Caco-2 (cell line): Measurements from ENCODE around the gene SMYD2. TPM values are rescaled to one million over a fixed set of nuclear protein-coding genes. Genes with fewer than 3 reads are reported as not detected.

Experiments used
- BruUV-seq: library from RNA; stranded (reverse); fragments of 400-500 nt; replicated peaks from 2 replicates; lab custom pipeline; 2021; lab: Mats Ljungman, UMichigan
- CTCF ChIA-PET: fragments of 300-600 bp; sonication (Branson Sonifier 250); formaldehyde crosslinking; loops from one replicate; lab custom pipeline; 2022; ENCODE audit warnings: antibody characterized with exemption; lab: Charles Lee
- POLR2A ChIA-PET: fragments of 300-600 bp; sonication (Branson Sonifier 250); formaldehyde crosslinking; loops from one replicate; lab custom pipeline; 2022; ENCODE audit warnings: antibody characterized with exemption; lab: Charles Lee
- DNase-seq, 2 experiments: peaks; one replicate each; pipeline versions ENCODE4 v3.0.0 to v3.0.0-alpha.2; 2020 to 2022
- H3K27me3 ChIP-seq: replicated peaks from 2 replicates; pipeline ENCODE4 v1.6.0; 2011; ENCODE audit warnings: low read length; ENCODE audit not compliant: control insufficient read depth, insufficient read depth
- H3K36me3 ChIP-seq: 2 replicates; pipeline ENCODE4 v1.5.1; 2011; ENCODE audit warnings: low read length; ENCODE audit not compliant: control insufficient read depth, insufficient read depth
- H3K4me1 ChIP-seq: fragments of 250-450 bp; sonication (Bioruptor Pico); 2 replicates; pipeline ENCODE4 v1.5.1; 2020; ENCODE audit warnings: mild to moderate bottlenecking
- H3K4me3 ChIP-seq: 2 replicates; pipeline ENCODE4 v1.5.1; 2011; ENCODE audit warnings: low read depth, mild to moderate bottlenecking, control low read depth, low read length
- H3K9me3 ChIP-seq: fragments of 250-450 bp; sonication (Bioruptor Pico); 2 replicates; pipeline ENCODE4 v1.5.1; 2020; ENCODE audit warnings: mild to moderate bottlenecking, moderate library complexity
- H3K27ac Mint-ChIP-seq: one replicate; pipeline ENCODE4 v1.8.0; 2022; ENCODE audit warnings: mixed read lengths; ENCODE audit not compliant: unreplicated experiment
- H3K27me3 Mint-ChIP-seq: one replicate; pipeline ENCODE4 v1.8.0; 2022; ENCODE audit warnings: mixed read lengths; ENCODE audit not compliant: insufficient read depth, unreplicated experiment
- H3K36me3 Mint-ChIP-seq: one replicate; pipeline ENCODE4 v1.8.0; 2022; ENCODE audit warnings: mild to moderate bottlenecking, mixed read lengths; ENCODE audit not compliant: insufficient read depth, unreplicated experiment
- H3K4me1 Mint-ChIP-seq: one replicate; pipeline ENCODE4 v1.8.0; 2022; ENCODE audit warnings: low read depth, mixed read lengths; ENCODE audit not compliant: unreplicated experiment
- H3K4me3 Mint-ChIP-seq: one replicate; pipeline ENCODE4 v1.8.0; 2022; ENCODE audit warnings: mild to moderate bottlenecking, moderate library complexity, mixed read lengths; ENCODE audit not compliant: unreplicated experiment
- H3K9me3 Mint-ChIP-seq: one replicate; pipeline ENCODE4 v1.8.0; 2022; ENCODE audit warnings: mixed read lengths; ENCODE audit not compliant: unreplicated experiment
- intact Hi-C: fragments of 100-400 bp; cut with micrococcal nuclease; formaldehyde crosslinking; loops from one replicate; pipeline ENCODE4 v1.10.0; 2022; ENCODE audit not compliant: unreplicated experiment
- total RNA-seq: library from RNA; stranded (reverse); gene quantifications from 2 replicates; pipeline ENCODE4 v1.2.3, GENCODE V29; 2022
- TF ChIP-seq, protein P1 (sequence below), 2 experiments: fragments of 200-600 bp in 1 of 2; IDR thresholded peaks; 1 replicate in 1 of 2; 2 replicates in 1 of 2; pipeline versions ENCODE4 v1.5.1 to v1.8.0; 2011 to 2022; ENCODE audit warnings: antibody characterized with exemption in 1 of 2, control low read depth in 1 of 2, inconsistent platforms in 1 of 2, low read depth in 1 of 2, low read length in 1 of 2, mild to moderate bottlenecking in 1 of 2, moderate library complexity in 1 of 2; ENCODE audit not compliant: insufficient read depth in 1 of 2, severe bottlenecking in 1 of 2, unreplicated experiment in 1 of 2

SMYD2 gene
- total RNA-seq, 1 experiment from 2014 or later = 182 TPM

DNA sequence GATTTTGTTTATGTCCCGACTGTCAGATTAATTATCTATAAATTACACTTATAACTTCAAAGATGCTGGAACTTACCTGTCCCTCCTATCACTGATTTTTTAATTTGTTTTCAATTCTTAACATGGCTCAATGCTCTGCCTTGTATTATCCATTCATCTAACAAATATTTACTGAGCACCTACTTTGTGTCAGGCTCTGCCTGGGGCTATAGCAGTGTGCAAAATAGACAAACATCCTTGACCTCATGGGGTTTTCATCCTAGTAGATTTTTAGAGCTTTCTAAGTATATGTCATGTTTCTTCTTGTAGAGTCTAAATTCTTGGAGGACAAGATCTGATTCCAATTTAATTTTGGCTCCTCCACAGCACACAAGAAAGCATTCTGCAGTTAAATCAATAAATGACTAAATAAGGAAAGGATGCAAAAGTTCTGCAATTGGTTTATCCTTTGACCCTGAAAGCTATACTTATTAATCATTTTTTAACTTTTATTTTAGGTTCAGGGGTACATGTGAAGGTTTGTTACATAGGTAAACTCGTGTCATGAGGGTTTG, 10.8 kb upstream of the SMYD2 start:
- ChIA-PET CTCF (interaction anchor here (1.1 to 1.4 kb wide), 2 partner anchors 56 to 58 kb away, joined by 4 to 5 read pairs; no protein-coding TSS in a partner anchor), POLR2A (no interaction called here)
- H3K9me3 Mint-ChIP-seq = no peaks in the 10 kb centered on the region
- H3K36me3 Mint-ChIP-seq = no peaks in the 10 kb centered on the region
- Histone ChIP-seq H3K4me3 (no peak overlapping the region), H3K9me3 (0 out of 2 replicates have a peak, but pooled peaks cover 2% of the 10 kb centered on the region), H3K4me1 (peaks cover 28% of the 10 kb centered on the region; the same call in 1 of the 2 replicates), H3K36me3 (no peaks in the 10 kb centered on the region), H3K27me3 (no peaks in the 10 kb centered on the region)
- intact Hi-C loops = loop anchor here (2.0 kb wide), 1 partner anchor 59 kb away; no protein-coding TSS in a partner anchor
- BruUV-seq = no TSS peak
- H3K4me3 Mint-ChIP-seq = no peak overlapping the region
- no peak overlapping the region for H3K27ac Mint-ChIP-seq
- DNase-seq = no peak
- no peaks in the 10 kb centered on the region for H3K27me3 Mint-ChIP-seq
- H3K4me1 Mint-ChIP-seq = peaks cover 45% of the 10 kb centered on the region
- TF ChIP-seq, protein P1, sequence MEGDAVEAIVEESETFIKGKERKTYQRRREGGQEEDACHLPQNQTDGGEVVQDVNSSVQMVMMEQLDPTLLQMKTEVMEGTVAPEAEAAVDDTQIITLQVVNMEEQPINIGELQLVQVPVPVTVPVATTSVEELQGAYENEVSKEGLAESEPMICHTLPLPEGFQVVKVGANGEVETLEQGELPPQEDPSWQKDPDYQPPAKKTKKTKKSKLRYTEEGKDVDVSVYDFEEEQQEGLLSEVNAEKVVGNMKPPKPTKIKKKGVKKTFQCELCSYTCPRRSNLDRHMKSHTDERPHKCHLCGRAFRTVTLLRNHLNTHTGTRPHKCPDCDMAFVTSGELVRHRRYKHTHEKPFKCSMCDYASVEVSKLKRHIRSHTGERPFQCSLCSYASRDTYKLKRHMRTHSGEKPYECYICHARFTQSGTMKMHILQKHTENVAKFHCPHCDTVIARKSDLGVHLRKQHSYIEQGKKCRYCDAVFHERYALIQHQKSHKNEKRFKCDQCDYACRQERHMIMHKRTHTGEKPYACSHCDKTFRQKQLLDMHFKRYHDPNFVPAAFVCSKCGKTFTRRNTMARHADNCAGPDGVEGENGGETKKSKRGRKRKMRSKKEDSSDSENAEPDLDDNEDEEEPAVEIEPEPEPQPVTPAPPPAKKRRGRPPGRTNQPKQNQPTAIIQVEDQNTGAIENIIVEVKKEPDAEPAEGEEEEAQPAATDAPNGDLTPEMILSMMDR (IDR thresholded peaks at IDR 0.05; ENCODE audit: insufficient read depth in 1 of 2, low read depth in 1 of 2, low read length in 1 of 2, severe bottlenecking in 1 of 2, unreplicated experiment in 1 of 2) = no peak

GRCh38 chr1:214271174-214271858, 9.6 kb upstream of the SMYD2 start:
- H3K27me3 ChIP-seq = no peaks in the 10 kb centered on the region
- peaks cover 39% of the 10 kb centered on the region for H3K4me1 Mint-ChIP-seq
- ChIA-PET CTCF (interaction anchor here (0.6 to 2.9 kb wide), 6 partner anchors 47 to 61 kb away, joined by 3 to 14 read pairs (median 4); no protein-coding TSS in a partner anchor), POLR2A (interaction anchor here (1.0 kb wide), 1 partner anchor 10 kb away, joined by 5 read pairs; no protein-coding TSS in a partner anchor)
- no peaks in the 10 kb centered on the region for H3K36me3 Mint-ChIP-seq
- no peak overlapping the region for H3K4me3 ChIP-seq
- no peak overlapping the region for H3K4me3 Mint-ChIP-seq
- H3K9me3 ChIP-seq = 0 out of 2 replicates have a peak, but pooled peaks cover 2% of the 10 kb centered on the region
- H3K9me3 Mint-ChIP-seq = no peaks in the 10 kb centered on the region
- H3K27ac Mint-ChIP-seq = no peak overlapping the region
- BruUV-seq = no TSS peak
- TF ChIP-seq, protein P1 (IDR thresholded peaks at IDR 0.05; ENCODE audit: insufficient read depth in 1 of 2, low read depth in 1 of 2, low read length in 1 of 2, severe bottlenecking in 1 of 2, unreplicated experiment in 1 of 2) = peak in 1 of 2 experiments; percentile 49
- intact Hi-C loops = loop anchor here (2.0 kb wide), 1 partner anchor 57 kb away; no protein-coding TSS in a partner anchor
- H3K27me3 Mint-ChIP-seq = no peaks in the 10 kb centered on the region
- no peaks in the 10 kb centered on the region for H3K36me3 ChIP-seq
- H3K4me1 ChIP-seq = peaks cover 23% of the 10 kb centered on the region; the same call in 1 of the 2 replicates
- peak in 1 of 2 experiments; percentile 49 for DNase-seq

DNA sequence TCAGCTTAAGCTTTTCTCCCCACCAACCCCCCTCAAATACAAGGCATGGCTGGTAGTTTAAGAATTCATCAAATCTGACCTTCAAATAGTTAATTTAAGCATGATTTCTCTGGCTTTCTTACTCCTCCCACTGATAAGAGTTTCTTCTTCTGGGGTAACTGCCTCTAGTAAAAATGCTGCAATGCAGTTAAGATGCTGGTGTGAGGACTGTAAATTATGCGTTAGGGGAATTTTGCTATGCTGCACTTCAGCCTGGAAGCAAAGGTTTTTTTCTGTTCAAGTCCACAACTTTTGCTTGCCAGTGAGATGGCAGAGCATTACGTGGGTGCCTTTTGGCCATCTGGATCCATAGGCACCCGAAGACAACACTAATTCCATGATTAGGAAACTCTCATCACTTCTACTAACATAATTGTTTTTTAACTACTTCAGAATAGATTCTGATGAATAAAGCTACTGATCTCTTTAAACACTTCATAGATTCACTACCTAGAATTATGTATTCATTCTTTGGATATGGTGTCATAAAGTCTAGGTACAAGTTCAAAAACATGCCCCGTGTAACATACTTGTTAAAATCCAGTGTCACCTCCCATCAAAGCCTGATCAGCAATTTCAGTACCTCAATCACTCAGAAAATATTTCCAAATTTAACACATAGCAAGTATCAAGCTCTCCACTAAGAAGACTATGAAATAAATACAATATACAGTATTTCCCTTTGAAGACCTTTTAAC, 8.8 kb upstream of the SMYD2 start:
- H3K27ac Mint-ChIP-seq = no peak overlapping the region
- no peaks in the 10 kb centered on the region for H3K27me3 ChIP-seq
- H3K9me3 Mint-ChIP-seq = no peaks in the 10 kb centered on the region
- peaks cover 27% of the 10 kb centered on the region for H3K4me1 ChIP-seq
- ChIA-PET POLR2A (interaction anchor here (0.5 to 1.0 kb wide), 2 partner anchors 9 to 10 kb away, joined by 3 to 5 read pairs; no protein-coding TSS in a partner anchor), CTCF (interaction anchor here (2.3 to 2.9 kb wide), 2 partner anchors 57 to 60 kb away, joined by 13 to 14 read pairs; no protein-coding TSS in a partner anchor)
- TF ChIP-seq, protein P1 (IDR thresholded peaks at IDR 0.05; ENCODE audit: insufficient read depth in 1 of 2, low read depth in 1 of 2, low read length in 1 of 2, severe bottlenecking in 1 of 2, unreplicated experiment in 1 of 2) = no peak
- peaks cover 46% of the 10 kb centered on the region for H3K4me1 Mint-ChIP-seq
- intact Hi-C loops = loop anchor here (1.0 to 2.0 kb wide), 2 partner anchors 8 to 57 kb away; no protein-coding TSS in a partner anchor
- H3K27me3 Mint-ChIP-seq = no peaks in the 10 kb centered on the region
- no peak overlapping the region for H3K4me3 Mint-ChIP-seq
- no peak overlapping the region for H3K4me3 ChIP-seq
- no peaks in the 10 kb centered on the region for H3K36me3 ChIP-seq
- BruUV-seq = no TSS peak
- H3K36me3 Mint-ChIP-seq = peaks cover 3% of the 10 kb centered on the region
- DNase-seq = no peak
- H3K9me3 ChIP-seq = 0 out of 2 replicates have a peak, but pooled peaks cover 2% of the 10 kb centered on the region
